ENCODE measurements around the gene ZYX.
A peak's percentile ranks its signal among the peaks of the same experiment; 100 is the strongest.
"Not testable (repeated sequence)": the region's sequence is repeated elsewhere in the genome, so short reads cannot be mapped to it uniquely, and the experiment has no call there.

Gene ZYX

DNA sequence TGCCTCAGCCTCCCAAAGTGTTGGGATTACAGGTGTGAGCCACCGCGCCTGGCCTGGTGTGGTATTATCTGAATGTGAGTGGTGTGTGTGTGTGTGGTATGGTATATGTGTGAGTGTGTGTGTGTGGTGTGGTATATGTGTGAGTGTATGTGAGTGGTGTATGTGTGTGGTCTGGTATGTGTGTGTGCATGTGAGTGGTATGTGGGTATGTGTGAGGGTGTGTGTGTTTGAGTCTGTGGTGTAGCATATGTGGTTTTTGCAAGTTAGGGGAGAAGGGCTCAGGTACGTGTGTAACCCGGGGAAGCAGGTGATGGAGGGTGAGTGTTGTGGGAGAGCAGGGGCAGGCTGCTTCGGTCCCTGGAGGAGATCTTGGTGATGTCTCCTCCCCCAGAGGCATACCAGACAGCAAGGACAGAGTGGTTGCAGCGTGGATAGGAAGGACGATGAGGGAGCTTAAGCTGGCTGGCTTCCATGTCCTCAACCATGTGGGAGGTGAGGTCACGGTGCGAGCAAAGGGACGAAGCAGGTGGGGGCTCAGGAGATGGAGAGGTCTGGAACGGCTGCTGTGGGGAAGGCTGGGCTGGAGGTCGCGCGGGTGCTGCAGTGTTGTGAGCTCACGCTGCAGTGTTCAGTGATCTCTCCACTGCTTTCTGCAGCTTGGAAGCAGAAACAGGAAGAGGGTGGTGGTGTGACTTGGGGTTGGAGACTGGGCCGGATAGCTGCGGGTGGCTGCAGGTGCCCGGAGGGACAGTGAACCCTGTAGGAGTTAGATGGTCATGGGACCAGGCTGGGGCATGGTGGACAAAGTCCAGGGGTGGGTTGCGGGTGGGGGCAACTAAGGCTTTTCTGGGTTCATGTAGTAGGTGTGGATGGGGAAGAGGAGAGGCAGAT is 5.0 kb downstream of the ZYX start:
- peak; percentile 29 for DNase-seq (ENCODE audit: low spot score)

DNA sequence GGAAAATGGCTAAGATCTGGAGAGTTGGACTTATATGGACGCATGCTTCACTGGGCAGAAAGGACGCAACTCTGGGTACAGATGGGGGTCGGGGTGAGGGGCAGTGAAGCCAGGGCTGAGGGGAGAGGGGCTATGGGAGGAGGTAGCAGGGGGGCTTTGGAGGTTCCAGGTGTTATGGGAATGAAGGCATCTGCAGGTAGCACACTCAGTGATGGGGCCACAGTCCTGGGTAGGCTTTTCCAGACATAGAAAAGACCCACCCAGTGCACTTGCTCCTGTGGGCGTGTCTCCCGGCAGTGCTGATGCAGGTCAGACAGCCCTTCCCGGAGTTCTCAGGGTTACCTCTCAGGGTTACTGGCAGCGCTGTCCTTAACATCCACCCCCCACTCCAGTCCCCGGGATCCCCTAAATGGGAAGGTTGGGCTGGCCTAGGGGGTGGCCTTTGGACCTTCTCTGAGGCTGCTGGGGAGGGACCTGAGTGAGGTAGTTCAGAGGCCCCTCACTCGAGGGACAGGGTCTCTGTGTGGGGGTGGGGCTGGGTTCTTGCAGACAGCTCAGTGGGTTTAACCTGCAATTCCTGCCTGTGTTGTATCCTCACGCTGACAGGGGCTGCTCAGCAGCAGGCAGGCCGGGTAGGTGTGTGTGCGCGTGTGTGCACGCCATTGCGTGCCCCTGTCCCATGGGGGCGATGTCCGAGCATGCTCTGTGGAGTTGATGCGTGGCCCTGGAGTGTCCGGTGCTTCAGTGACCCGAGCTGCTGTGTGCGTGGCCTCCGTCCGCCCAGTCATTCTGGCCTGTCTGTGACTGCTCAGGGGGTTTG is 6.2 kb downstream of the ZYX start:
- DNase-seq (ENCODE audit: low spot score), result no peak

DNA sequence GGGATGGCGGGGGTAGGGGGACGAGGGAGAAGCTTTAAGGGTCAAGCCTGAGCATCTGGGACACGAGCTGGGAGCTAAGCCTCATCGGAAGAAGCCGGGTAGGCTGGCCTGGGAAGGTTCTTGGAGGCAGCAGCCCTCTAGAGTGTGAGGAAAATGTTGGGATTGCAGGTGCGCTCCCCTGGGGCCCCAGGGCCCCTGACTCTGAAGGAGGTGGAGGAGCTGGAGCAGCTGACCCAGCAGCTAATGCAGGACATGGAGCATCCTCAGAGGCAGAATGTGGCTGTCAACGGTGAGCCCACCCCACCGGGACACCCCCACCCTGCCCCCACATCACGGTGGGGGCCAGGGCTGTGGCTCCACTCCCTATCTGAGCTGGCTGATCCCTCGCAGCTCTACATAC is 6.9 kb downstream of the ZYX start:
- DNase-seq (ENCODE audit: low spot score), result no peak

DNA sequence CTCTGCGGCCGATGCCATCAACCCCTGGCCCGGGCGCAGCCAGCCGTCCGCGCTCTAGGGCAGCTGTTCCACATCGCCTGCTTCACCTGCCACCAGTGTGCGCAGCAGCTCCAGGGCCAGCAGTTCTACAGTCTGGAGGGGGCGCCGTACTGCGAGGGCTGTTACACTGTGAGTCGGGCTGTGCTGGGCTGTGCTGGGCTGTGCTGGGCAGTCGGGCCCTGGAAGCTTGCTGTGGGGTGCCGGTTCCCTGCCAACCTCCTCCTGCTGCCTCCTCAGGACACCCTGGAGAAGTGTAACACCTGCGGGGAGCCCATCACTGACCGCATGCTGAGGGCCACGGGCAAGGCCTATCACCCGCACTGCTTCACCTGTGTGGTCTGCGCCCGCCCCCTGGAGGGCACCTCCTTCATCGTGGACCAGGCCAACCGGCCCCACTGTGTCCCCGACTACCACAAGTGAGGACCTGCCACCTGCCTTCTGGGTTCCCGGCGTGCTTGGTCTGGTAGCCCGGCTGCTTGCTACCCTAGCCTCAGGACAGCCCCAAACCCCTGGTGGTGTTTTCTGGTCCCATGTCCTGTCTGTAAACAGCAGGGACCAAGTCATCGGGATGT is 7.5 kb downstream of the ZYX start:
- no peak for DNase-seq (ENCODE audit: low spot score)

GRCh38 chr7:143389316-143390103 is 8.4 kb downstream of the ZYX start:
- peak; percentile 43 for DNase-seq (ENCODE audit: low spot score)

DNA sequence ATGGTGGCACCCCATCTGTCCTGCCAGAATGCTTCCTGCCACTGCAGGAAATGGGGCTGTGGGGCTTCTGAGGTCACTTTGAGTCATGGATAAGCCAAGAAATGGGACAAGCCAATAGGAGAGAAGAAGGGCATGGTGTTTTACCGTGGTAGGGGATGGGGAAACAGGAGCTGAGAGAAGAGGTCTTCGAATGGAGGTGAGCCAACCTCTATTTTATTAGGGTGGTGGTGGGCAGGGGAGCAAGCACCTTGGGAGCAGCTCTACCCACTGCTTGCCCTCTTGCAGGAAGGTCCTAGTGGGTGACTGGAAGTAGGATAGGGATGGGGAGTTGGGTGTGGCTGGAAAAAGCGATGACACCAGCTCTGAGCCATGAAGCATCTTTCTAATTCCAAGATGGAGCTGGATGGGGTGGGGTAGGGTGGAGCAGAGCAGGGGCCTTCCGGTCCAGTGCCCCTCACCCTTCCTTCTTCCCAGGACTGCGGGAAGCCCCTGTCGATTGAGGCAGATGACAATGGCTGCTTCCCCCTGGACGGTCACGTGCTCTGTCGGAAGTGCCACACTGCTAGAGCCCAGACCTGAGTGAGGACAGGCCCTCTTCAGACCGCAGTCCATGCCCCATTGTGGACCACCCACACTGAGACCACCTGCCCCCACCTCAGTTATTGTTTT is 9.1 kb downstream of the ZYX start:
- DNase-seq (ENCODE audit: low spot score), result no peak

- no peak for DNase-seq (ENCODE audit: low spot score)
Observed at GRCh38 chr7:143390773-143391317, 9.7 kb downstream of the ZYX start.

DNA sequence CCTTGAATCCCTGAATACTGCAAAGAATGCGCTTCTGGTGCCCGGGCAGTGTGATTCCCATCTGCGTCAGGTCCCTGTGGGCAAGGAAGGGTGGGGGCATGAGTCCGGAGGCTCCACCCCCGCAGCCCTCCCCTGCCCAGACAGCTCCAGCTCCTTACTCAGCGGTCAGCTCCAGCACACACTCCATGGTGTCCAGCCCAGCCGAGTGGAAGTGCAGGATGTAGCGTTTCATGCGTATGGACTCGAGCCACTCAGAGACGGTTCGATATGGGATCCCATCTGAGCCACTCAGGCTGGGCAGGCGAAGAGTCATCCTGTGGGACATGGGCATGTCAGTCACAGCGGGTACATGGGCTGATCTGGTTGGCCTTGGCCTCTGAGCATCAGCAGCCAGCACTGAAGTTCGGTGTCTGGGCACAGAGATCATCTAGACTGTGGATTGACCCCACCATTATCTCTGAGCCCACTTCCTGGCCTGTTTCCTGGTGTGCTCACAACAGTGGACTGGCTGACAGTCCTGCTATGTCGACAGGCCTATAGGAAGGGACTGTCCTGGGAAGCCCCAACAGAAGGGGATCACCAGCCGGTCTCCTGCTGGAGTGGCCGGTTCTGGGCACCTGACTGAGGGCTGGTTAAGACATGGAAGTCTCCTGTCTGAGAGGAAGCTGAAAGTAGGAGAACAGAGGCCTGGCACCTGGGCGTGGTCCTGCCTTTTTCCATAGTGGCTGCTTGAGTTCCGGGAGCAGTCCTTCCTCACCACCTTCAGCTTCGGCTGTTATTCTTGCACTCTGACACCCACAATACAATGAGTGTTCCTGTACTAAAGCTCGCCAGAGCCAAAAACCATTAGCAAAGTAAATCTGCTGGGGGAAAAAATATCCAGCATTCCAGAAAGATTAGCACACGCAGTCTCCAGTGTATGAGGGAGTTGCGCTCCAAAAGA is 10.6 kb downstream of the ZYX start:
- DNase-seq (ENCODE audit: low spot score), result peak; percentile 31

DNA sequence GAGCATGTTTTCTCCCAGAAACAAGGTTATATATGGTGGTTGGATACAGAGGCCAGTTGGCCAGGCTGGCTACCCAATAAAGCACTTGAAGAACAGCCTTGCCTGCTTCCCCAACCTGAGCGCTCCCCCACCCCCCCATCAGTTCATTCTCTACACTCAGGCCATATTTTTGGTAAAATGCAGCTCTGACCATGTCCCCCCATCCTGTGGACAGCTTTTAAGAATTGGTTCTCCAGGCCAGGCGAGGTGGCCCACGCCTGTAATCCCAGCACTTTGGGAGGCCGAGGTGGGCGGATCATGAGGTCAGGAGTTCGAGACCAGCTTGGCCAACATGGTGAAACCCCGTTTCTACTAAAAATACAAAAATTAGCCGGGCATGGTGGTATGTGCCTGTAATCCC is 11.3 kb downstream of the ZYX start:
- not testable (repeated sequence) for DNase-seq (ENCODE audit: low spot score)

GRCh38 chr7:143392875-143393266 is 11.7 kb downstream of the ZYX start:
- DNase-seq (ENCODE audit: low spot score), result no peak

DNA sequence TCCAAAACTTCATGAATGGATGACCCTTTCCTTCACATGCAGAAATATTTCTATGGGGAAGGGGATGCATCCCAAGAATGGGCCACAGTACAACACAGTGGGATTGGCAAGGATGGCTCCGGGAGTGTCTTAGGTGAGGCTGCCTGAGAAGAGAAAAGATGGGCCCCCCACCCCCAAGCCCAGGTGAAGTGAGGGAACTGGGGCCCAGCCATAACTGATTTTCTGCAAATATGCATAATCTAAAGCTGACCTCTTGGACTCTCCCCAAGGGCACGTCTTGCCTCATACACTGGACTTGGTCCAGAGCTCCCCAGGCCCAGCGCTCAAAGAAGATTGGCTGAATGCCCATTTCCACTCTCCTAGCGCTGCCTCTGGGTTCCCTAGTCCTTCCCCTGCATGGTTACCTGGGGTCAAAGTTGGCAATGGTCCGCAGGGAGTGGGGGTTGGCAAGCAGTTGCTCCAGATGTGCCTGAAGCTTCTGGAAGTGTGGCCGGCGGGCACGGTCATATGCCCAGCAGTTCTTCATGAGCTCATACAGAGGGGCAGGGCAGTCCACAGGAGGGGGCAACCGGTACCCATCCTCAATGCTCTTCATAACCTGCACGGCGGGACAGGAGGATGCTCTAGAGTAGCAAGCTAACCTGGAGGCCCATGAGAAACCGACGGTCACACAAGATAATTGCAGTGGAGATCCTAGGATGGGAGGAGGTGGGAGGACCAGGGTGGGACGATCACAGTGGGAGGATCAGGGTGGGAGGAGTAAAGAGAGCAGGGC is 12.3 kb downstream of the ZYX start:
- no peak for DNase-seq (ENCODE audit: low spot score)

GRCh38 chr7:143394068-143394467 is 12.9 kb downstream of the ZYX start:
- no peak for DNase-seq (ENCODE audit: low spot score)

DNA sequence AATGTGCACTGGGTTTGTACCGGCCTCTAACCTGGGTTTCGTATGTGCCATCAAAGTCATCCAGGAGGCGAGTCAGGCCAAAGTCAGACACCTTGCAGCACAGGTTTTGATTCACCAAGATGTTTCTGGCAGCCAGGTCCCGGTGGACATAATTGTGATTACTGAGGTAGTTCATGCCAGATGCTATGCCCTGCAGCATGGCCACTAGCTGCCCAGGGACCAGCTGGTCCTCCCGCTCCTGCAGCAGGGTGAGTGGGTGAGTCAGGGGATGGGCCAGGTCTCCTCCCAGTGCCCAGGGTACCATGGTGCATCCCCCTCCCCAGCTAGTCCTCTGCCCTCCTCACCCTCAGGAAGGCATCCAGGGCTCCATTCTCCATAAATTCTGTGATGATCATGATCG is 13.6 kb downstream of the ZYX start:
- no peak for DNase-seq (ENCODE audit: low spot score)

DNA sequence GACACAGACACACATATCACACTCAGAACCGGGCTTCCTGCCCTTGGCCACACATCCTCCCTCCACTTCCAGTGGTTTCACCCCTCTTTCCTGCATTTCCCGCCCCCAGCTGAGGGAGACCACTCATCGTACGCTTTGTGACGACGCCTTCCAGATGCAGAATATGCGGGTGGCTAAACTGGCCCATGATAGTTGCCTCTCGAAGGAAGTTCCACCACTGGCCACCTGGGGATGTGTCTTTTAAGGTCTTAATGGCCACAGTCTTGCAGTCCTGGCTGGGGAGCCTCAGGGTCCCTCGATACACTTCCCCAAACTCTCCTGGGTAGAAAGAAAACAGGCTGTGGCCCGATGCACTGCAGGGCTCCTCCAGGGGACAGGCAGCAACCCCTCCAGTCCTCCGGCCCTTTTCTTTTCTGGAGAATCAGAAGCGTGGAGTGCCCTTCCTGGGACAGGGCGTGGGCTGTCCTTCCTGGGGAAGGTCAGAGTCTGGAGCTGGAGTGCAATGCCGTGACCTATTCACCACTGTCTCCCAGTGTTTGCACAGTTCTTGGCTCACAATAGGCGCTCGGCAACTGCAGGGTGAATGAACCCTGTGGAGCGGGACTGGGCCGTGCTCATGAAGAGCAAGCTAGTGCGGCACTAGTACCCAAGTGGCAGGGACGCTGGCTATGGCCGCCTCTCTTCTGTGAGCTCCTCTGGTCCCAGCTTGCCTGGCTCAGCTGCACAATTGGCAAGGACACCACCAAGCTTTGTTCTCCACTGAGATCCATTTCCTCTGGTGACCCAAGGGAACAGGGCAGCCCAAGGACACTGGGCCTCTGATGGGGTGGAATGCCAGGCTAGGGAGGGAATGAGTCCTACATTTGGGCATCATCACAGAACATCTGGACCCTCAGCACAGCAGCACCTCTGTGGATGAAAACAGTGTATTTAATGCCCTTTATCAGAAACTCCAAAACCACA is 14.3 kb downstream of the ZYX start:
- DNase-seq (ENCODE audit: low spot score), result no peak

DNA sequence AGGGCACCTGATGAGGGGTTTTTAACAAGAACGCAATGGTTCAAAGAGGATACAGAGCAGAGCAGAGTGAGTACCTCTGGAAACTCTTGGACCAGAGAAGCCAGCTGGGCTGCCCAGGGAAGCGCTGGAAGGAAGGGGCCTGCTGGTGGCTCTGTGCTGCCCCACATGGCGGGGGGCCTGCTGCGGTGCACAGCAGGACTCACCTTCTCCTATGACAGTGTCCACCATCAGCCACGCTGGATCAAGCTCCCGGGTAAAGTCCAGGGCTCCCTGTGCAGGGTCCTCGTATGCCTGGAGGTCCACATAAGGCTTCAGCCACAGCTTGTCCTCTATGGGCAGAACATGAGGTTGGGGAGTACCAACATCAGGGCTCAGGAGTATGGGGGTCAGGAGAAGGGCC is 15.0 kb downstream of the ZYX start:
- no peak for DNase-seq (ENCODE audit: low spot score)

DNA sequence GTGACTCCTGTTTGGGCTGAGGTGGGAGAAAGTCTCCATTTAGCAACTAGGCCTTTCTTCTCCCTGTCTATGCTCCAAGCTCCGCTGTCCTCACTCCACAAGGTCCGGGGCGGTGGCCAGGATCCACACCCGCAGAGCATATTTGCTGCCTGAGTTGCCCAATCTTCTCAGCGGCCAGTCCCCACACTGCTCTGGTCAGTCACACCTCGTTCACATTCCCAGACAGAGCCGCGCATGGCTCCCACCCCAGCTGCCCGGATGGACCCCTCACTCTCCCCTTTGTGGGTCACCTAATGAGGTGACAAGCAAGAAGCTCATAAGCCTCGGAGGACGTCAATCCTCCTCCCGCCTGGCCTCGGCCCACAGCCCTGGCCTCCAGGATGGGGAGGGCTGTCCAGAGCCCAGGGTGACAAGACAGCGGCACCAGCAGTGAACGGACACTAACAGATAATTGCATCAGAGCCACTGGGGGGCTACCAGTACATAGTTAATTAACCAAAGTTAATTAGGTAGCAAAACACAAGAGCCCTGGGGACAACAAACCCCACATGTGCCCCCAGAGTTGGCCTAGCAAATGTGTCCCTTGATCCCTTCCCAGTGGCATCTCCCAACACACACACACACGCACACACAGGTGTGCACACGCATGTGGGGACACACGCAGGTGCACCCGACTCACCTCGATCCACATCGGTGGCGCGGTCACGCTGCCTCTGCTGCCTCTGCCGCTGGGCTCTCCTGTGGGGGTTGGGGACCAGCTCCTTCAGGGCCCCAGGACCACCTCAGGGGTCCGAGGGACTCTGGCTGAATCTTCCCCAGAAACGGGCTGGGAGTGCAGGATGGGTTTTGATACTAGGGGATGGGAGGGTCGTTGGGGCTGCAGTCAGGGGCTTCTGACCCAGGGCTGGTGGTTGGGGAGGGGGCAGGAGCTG is 15.7 kb downstream of the ZYX start:
- DNase-seq (ENCODE audit: low spot score), result no peak
